Mucosa of descending colon (tissue), 3 donors: Measurements from ENCODE around the gene GADD45G. TPM values are rescaled to one million over a fixed set of nuclear protein-coding genes. Genes with fewer than 3 reads are reported as not detected.

Experiments used
- ATAC-seq: fragments of 200-7000 bp; cut with Tn5 transposase; one replicate; pipeline ENCODE4 v1.9.1; 2020; ENCODE audit warnings: mild to moderate bottlenecking, moderate library complexity
- DNase-seq, 3 donors: peaks; one replicate each; pipeline ENCODE4 v3.0.0-alpha.2; 2020
- H3K36me3 ChIP-seq: fragments of 200-600 bp; one replicate; pipeline ENCODE4 v1.8.0; 2021; ENCODE audit warnings: low read depth, mild to moderate bottlenecking
- H3K4me1 ChIP-seq: fragments of 200-600 bp; one replicate; pipeline ENCODE4 v1.8.0; 2021; ENCODE audit warnings: low read depth, mild to moderate bottlenecking
- H3K4me3 ChIP-seq: fragments of 200-600 bp; one replicate; pipeline ENCODE4 v1.8.0; 2021; ENCODE audit warnings: mild to moderate bottlenecking
- H3K9me3 ChIP-seq: fragments of 200-600 bp; one replicate; pipeline ENCODE4 v1.8.0; 2021; ENCODE audit warnings: mild to moderate bottlenecking
- intact Hi-C, 2 donors: fragments of 100-400 bp; cut with DNase I in 1 of 2; cut with micrococcal nuclease in 1 of 2; formaldehyde crosslinking; loops; one replicate each; pipeline versions ENCODE4 v1.11.0 to v1.11.1; 2022; cut with DNase I, micrococcal nuclease
- total RNA-seq, 3 donors: library from RNA; stranded (reverse); fragmentation: NEBNext Ultra II Directional in 2 of 3; extraction: Animal tissue kit (Norgen Biotek cat#: 25700) in 2 of 3; gene quantifications; one replicate each; pipeline versions ENCODE4 v1.2.1 to v1.2.4, GENCODE V29; 2021 to 2023
- TF ChIP-seq, protein P1 (sequence below): fragments of 200-600 bp; IDR thresholded peaks from one replicate; pipeline ENCODE4 v1.8.0; 2022; ENCODE audit warnings: antibody characterized with exemption, mild to moderate bottlenecking
- donor health status: DM: no; HTN: no; CAD: no; lungs with moderate emphysema.
- donor health status: DM: no; HTN: no; CAD: no.
- donor health status: DM: no; HTN: yes; CAD: no.

Gene GADD45G
- total RNA-seq, 3 donors from 2014 or later, result 5.4 to 18.4 (median 6.6) TPM

DNA sequence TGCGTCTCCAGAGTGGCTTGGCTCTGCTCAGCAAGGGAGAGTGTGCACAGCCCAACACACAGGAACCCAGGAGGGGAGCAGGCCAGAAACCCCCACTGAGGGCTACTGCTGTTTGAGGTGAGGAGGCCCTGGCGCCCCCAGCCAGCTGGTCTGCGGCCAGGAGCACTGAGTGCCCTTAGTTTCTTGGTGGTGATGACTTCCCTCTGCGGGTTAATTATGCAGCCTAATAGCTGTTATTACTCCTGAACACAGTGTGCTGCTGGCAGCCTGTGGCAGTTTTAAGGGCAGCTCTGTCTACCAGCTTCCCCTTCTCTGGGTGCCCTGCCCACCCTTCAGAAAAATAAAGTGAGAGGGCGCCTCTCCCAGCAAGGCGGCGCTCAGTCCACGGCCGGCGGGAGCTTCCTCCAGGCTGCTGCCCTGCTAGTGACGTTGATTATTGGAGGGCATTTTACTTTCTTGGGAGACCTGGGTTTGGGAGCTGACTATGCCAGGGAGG is 19.2 kb downstream of the GADD45G start:
- Histone ChIP-seq H3K4me1 (no peaks in the 10 kb centered on the region), H3K36me3 (no peaks in the 10 kb centered on the region), H3K9me3 (no peaks in the 10 kb centered on the region), H3K4me3 (no peak overlapping the region)
- TF ChIP-seq, protein P1, sequence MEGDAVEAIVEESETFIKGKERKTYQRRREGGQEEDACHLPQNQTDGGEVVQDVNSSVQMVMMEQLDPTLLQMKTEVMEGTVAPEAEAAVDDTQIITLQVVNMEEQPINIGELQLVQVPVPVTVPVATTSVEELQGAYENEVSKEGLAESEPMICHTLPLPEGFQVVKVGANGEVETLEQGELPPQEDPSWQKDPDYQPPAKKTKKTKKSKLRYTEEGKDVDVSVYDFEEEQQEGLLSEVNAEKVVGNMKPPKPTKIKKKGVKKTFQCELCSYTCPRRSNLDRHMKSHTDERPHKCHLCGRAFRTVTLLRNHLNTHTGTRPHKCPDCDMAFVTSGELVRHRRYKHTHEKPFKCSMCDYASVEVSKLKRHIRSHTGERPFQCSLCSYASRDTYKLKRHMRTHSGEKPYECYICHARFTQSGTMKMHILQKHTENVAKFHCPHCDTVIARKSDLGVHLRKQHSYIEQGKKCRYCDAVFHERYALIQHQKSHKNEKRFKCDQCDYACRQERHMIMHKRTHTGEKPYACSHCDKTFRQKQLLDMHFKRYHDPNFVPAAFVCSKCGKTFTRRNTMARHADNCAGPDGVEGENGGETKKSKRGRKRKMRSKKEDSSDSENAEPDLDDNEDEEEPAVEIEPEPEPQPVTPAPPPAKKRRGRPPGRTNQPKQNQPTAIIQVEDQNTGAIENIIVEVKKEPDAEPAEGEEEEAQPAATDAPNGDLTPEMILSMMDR, result no peak
- peak; percentile 23 for ATAC-seq
- no peak for DNase-seq
- intact Hi-C loops, result no loop called here

DNA sequence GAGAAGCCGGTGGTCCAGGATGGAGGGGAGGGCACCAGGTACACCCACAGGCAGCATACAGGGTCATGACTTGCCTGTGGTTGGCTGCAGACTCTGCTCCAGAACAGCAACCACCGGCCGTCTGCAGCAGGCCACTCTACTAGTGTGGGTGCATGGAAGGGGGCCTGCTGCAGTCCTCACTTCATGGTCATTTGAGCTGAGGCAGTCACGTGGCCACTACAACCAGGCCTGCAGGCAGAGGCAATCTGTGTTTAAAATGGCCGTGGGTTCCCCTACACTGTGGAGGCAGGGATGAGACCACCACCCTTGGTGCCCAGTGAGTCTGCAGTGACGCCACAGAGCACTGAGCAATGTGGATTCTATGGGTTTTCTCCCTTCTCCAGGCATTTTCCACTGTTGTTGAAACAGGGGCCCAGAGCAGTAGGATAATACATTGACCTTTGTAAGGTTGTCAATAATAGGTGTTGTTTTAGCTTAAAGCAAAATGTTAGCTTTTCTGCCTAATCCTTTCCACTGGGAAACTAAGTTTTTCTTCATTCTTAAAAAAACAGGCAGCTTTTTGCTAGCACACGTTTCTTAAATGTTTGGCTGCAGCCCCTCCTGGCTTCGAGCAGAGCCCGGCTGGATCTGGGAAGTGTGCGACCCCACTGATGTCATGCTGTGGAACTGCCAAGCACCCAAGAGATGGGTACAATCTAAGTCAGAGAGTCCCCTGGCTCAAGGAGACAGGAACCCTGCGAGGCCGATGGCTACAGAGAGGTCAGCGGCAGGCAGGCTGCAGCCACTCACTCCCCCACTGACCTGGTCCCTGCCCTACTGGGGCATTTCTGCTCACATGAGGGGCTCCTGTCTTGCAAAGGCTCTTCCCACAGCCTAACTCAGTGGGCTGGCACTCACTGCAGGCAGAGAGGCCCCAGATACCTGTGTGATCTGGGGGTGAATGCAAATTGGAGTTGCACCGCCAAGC is 21.2 kb downstream of the GADD45G start:
- TF ChIP-seq, protein P1, result no peak
- H3K36me3 ChIP-seq, result no peaks in the 10 kb centered on the region
- ATAC-seq (no peak), DNase-seq (no peak)
- H3K9me3 ChIP-seq, result no peaks in the 10 kb centered on the region
- H3K4me1 ChIP-seq, result no peaks in the 10 kb centered on the region
- intact Hi-C loops, result no loop called here
- H3K4me3 ChIP-seq, result no peak overlapping the region

DNA sequence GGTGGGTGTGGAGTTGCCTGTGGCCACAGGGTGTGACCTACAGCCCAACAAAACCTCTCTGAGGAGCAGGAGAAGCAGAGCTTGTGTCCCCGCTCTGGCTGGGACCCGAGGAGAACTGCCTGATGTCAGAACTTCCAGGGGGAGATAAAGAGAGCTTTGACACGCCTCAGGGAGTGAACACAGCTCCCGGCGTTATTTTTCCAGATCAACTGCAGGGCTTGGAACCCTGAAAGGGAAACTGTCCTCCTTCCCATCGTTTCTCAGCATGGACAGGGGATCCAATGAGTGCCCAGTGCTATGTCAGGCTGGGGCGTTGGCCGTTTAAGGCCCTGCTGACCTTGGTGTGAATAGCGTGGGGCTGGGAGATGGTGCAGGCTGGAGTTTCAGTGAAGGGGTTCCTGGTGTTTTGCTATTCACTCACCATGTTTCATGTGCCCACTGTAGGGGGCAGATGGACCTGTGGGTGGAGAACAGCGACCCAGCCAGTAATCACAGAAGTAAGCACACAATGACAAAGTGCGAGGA is 22.0 kb downstream of the GADD45G start:
- Histone ChIP-seq H3K4me3 (no peak overlapping the region), H3K4me1 (no peaks in the 10 kb centered on the region), H3K9me3 (no peaks in the 10 kb centered on the region), H3K36me3 (no peaks in the 10 kb centered on the region)
- ATAC-seq (no peak), DNase-seq (no peak)
- TF ChIP-seq, protein P1, result no peak
- intact Hi-C loops, result no loop called here

DNA sequence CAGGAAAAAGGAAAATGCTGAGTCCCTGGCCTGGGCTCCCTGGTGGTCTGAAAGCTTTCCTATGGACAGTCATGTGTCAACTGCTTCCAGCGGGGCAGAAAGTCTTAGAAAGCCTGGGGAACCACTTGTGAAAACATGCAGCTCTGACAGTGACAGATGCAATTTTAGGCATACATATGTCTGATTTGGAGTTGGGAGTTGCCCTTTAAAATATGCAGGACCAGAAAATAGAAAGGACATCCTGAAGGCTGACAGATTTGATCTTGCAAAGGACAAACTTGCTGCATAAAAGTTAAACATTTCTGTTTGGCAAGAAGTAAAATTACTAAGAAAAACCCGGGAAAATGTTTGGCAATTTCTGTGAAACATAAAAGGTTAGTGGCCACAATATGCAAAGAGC is 23.8 kb downstream of the GADD45G start:
- no peak for ATAC-seq
- Histone ChIP-seq H3K4me1 (no peaks in the 10 kb centered on the region), H3K9me3 (no peaks in the 10 kb centered on the region)

DNA sequence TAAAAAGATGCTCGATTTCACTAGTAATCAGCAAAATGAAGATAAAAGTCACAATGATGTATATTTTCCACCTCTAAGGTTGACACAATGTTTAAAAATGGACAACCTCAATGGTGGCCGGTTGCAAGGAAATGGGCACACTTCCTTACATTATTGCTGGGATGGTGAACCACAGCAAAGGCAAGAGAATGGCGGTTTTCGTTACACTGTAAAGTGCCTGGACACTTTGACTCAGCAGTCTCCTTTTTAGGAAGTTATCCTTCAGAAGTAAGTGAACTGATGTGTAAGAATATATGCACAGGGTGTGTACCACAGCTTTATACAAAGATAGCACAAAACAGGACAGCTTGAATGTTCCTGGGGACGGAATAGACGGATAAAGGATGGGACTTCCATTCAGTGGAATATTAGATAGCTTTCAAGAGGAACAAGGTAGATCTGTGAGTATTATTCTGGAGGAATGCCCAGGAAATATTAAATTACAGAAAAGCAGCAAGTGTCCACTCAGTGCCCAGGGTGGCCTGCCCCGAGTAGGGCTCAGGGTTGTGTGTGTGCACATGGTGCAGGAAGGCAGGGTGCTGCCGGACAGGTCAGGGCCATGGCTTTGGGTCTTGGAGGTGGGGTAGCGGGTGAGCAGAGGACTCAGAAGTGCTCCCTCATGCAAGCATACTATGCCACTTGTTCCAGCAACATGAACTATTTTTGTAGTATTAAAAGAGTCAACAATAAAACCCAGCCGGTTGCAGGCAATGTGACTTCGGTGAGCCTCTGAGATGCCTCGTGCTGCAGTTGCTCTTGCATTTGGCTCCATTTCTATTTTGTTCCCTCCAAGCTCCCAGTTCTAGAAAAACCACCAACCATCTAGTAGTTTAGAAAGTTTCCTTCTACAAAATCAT is 24.5 kb downstream of the GADD45G start:
- no peak overlapping the region for H3K4me3 ChIP-seq
- intact Hi-C loops, result no loop called here
- ATAC-seq, result no peak
- no peaks in the 10 kb centered on the region for H3K9me3 ChIP-seq
- no peaks in the 10 kb centered on the region for H3K36me3 ChIP-seq
- H3K4me1 ChIP-seq, result no peaks in the 10 kb centered on the region
- TF ChIP-seq, protein P1, result no peak
- no peak for DNase-seq

More for the DNA sequence above, 23.8 kb downstream of the GADD45G start:
- intact Hi-C loops, result no loop called here
- no peaks in the 10 kb centered on the region for H3K36me3 ChIP-seq
- H3K4me3 ChIP-seq, result no peak overlapping the region
- DNase-seq, result no peak
- TF ChIP-seq, protein P1, result no peak
